ENCODE results near the gene DRICH1.
"Not testable (repeated sequence)": the region's sequence is repeated elsewhere in the genome, so short reads cannot be mapped to it uniquely, and the experiment has no call there.

The DRICH1 gene

GRCh38 chr22:23632178-23632577 lies at the start of gene DRICH1:
Gene DRICH1 (minus strand): TSS chr22:23632321. CDS start chr22:23632023, 298 bp downstream.
- no peak for DNase-seq

- DNase-seq: no peak
Measured at GRCh38 chr22:23681026-23681809, 49.1 kb upstream of the DRICH1 start.

GRCh38 chr22:23678133-23678532 lies 46.0 kb upstream of the DRICH1 start:
- DNase-seq: no peak

- no peak for DNase-seq
Measured at GRCh38 chr22:23677701-23677995, 45.5 kb upstream of the DRICH1 start.

- not testable (repeated sequence) for DNase-seq
Measured at GRCh38 chr22:23676841-23677700, 45.0 kb upstream of the DRICH1 start.

GRCh38 chr22:23675502-23676415 lies 43.6 kb upstream of the DRICH1 start:
- DNase-seq: no peak

GRCh38 chr22:23674886-23675501 lies 42.9 kb upstream of the DRICH1 start:
- DNase-seq: not testable (repeated sequence)

GRCh38 chr22:23673826-23674690 lies 41.9 kb upstream of the DRICH1 start:
- DNase-seq: no peak

GRCh38 chr22:23673050-23673620 lies 41.0 kb upstream of the DRICH1 start:
- DNase-seq: no peak

- not testable (repeated sequence) for DNase-seq
Measured at GRCh38 chr22:23672307-23673049, 40.4 kb upstream of the DRICH1 start.

GRCh38 chr22:23671387-23671786 lies 39.3 kb upstream of the DRICH1 start:
- DNase-seq: not testable (repeated sequence)

- DNase-seq: no peak
Measured at GRCh38 chr22:23670378-23671295, 38.5 kb upstream of the DRICH1 start.

GRCh38 chr22:23660381-23660780 lies 28.3 kb upstream of the DRICH1 start:
- DNase-seq: not testable (repeated sequence)

- no peak for DNase-seq
Measured at GRCh38 chr22:23657727-23658126, 25.6 kb upstream of the DRICH1 start.

- no peak for DNase-seq
Measured at GRCh38 chr22:23655891-23656475, 23.9 kb upstream of the DRICH1 start.

GRCh38 chr22:23652711-23653110 lies 20.6 kb upstream of the DRICH1 start:
- DNase-seq: no peak

- no peak for DNase-seq
Measured at GRCh38 chr22:23652286-23652685, 20.2 kb upstream of the DRICH1 start.

- DNase-seq: no peak
Measured at GRCh38 chr22:23651676-23652075, 19.6 kb upstream of the DRICH1 start.

GRCh38 chr22:23649071-23649501 lies 17.0 kb upstream of the DRICH1 start:
- DNase-seq: no peak
